WI38 (cell line): ENCODE measurements around the gene BPIFB2.

ENCODE experiments used
- H3K4me3 ChIP-seq: 2 replicates; pipeline ENCODE4 v1.5.1; 2011; ENCODE audit warnings: low read depth, mild to moderate bottlenecking, control low read depth, low read length
- CTCF ChIP-seq: IDR thresholded peaks from 2 replicates; pipeline ENCODE4 v1.5.1; 2012; ENCODE audit warnings: low read depth, mild to moderate bottlenecking, control low read depth, low read length

BPIFB2 gene

DNA sequence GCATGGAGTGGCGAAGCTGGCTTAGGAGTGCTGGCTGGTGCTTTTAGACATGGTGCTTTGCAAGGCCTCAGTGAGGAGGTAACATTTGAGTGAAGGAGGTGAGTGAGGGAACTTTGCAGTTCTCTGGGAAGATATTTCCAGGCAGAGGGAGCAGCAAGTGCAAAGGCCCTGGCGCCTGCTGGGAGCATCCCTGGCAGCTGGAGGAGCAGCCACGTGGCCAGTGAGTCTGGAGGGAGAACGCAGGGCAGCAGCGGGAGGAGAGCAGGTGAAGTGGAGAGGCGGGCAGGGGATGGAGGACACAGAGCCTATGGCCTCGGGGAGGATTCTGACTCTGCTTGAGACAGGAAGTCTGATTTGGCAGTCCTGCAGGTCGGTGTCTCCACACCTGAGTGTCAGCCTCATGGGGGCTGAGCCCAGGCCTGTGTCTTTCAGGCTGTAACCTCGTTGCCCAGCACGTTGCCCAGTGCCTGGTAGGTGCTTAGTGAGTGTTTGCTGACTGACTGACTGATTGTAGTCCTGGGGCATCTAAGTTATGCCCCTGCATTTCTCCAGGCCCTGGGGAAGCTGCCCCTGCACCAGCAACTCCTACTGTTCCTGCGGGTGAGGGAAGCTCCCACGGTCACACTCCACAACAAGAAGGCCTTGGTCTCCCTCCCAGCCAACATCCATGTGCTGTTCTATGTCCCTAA is 60.9 kb downstream of the BPIFB2 start:
- no peak for TF ChIP-seq CTCF
- H3K4me3 ChIP-seq: no peak overlapping the region

DNA sequence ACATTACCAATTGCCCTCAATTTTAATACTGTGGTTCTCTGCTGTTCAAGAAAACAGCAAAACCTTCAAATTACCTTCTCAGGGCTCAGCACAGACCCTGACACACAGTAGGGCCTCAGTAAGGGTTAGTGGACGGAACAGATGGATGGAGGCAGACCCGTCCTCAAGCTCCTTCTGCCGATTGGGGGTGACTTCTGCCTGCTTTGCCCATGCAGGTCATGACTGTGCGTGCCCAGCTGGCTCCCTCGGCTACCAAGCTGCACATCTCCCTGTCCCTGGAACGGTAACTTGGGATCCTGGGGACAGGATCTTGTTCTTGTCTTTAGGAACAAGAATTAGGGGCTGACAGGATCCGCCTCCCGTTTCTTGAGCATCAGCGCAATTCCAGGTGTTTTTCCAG is 62.2 kb downstream of the BPIFB2 start:
- H3K4me3 ChIP-seq: no peak overlapping the region
- no peak for TF ChIP-seq CTCF

- TF ChIP-seq CTCF: no peak
Observed at GRCh38 chr20:33070111-33071053, 62.9 kb downstream of the BPIFB2 start.

DNA sequence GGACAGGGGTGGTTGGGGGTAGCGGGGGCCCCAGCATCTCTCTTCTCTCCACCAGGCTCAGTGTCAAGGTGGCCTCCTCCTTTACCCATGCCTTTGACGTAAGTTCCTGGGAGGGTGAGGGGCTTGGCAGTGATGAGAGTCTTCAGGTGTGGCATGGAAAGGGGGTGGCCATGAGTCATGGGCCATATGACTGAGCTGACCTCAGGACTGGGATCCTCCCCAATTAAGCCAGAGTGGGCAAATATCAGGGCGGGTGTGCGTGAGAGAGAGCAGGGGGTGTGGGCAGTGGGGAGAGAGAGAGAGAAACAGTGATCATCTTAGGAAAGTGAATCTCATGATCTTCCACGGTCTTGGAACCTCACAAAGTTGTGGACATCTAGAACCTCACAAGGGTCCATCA is 63.7 kb downstream of the BPIFB2 start:
- H3K4me3 ChIP-seq: no peak overlapping the region
- no peak for TF ChIP-seq CTCF

More at GRCh38 chr20:33070111-33071053, 62.9 kb downstream of the BPIFB2 start:
- no peak overlapping the region for H3K4me3 ChIP-seq

GRCh38 chr20:33072362-33072761 is 64.9 kb downstream of the BPIFB2 start:
- no peak for TF ChIP-seq CTCF
- H3K4me3 ChIP-seq: no peak overlapping the region

DNA sequence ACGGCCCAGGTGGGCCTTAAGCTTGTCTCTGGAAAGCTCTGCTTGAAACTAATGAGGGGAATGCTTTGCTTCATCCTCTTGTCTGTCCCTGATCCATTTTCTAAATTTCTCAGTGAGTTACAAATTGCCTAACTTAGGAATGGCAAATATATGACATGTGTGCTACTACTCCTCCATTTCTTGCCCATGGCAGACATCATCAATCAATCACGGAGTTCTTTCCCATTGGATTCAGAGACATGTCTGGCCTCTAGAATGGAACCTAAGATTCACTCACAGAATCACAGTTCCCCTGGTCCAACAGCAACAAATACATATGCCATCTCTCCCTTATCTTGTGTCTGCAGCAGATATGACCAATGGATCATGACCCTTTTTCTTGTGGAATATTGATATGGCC is 65.3 kb downstream of the BPIFB2 start:
- TF ChIP-seq CTCF: no peak

More for the DNA sequence above, 65.3 kb downstream of the BPIFB2 start:
- H3K4me3 ChIP-seq: no peak overlapping the region
